H1 (cell line): ENCODE measurements around the gene SRRM4.

Experiments used
- CTCF ChIP-seq, 3 experiments: IDR thresholded peaks; 1 replicate in 2 of 3; 2 replicates in 1 of 3; pipeline versions ENCODE4 v1.5.1 to v1.6.1; 2011; ENCODE audit warnings: low read length in 3 of 3, mild to moderate bottlenecking in 3 of 3, inconsistent platforms in 2 of 3, low read depth in 1 of 3, moderate library complexity in 1 of 3; ENCODE audit not compliant: insufficient read depth in 1 of 3; ENCODE audit errors: control extremely low read depth in 1 of 3
- JUN ChIP-seq: IDR thresholded peaks from 2 replicates; pipeline ENCODE4 v1.6.1; 2011; ENCODE audit warnings: low read depth, mild to moderate bottlenecking, improper control_type of control experiment, low read length
- POLR2AphosphoS5 ChIP-seq: IDR thresholded peaks from 2 replicates; pipeline ENCODE4 v1.6.1; 2011; ENCODE audit warnings: low read depth, low read length
- RAD21 ChIP-seq, 2 experiments: IDR thresholded peaks in 1 of 2; conservative IDR thresholded peaks in 1 of 2; 2 replicates each; pipeline ENCODE4 v1.6.1; 2011; ENCODE audit warnings: low read depth in 2 of 2, low read length in 2 of 2, improper control_type of control experiment in 1 of 2, inconsistent platforms in 1 of 2, mild to moderate bottlenecking in 1 of 2, moderate library complexity in 1 of 2
- RBBP5 ChIP-seq: IDR thresholded peaks from 2 replicates; pipeline ENCODE4 v1.7.1; 2012; ENCODE audit warnings: low read depth, mild to moderate bottlenecking, inconsistent platforms, low read length, moderate library complexity, borderline replicate concordance
- RFX5 ChIP-seq: IDR thresholded peaks from 2 replicates; pipeline ENCODE4 v1.6.1; 2011; ENCODE audit warnings: low read depth, low read length, improper control_type of control experiment, borderline replicate concordance
- SRF ChIP-seq: IDR thresholded peaks from 2 replicates; pipeline ENCODE4 v1.6.1; 2011; ENCODE audit warnings: mild to moderate bottlenecking, low read depth, low read length, moderate library complexity
- ZNF274 ChIP-seq: IDR thresholded peaks from 2 replicates; pipeline ENCODE4 v1.7.0; 2012; ENCODE audit warnings: low read length, borderline replicate concordance; ENCODE audit errors: extremely low read depth

GRCh38 chr12:119151445-119152026 is 170.2 kb downstream of the SRRM4 start:
- no peak for TF ChIP-seq JUN
- no peak for TF ChIP-seq CTCF (IDR thresholded peaks at IDR 0.05; ENCODE audit: control extremely low read depth in 1 of 3, insufficient read depth in 1 of 3, low read depth in 1 of 3, low read length in 3 of 3)
- TF ChIP-seq RBBP5: no peak
- TF ChIP-seq RFX5: no peak
- TF ChIP-seq RAD21 (IDR thresholded peaks at IDR 0.05 in 1 of 2, conservative IDR thresholded peaks at IDR 0.05 in 1 of 2; ENCODE audit: low read depth in 2 of 2, low read length in 2 of 2): no peak
- no peak for TF ChIP-seq POLR2AphosphoS5
- TF ChIP-seq ZNF274: no peak
- no peak for TF ChIP-seq SRF
